ENCODE data around the gene CCDC85B. TPM values are rescaled to one million over a fixed set of nuclear protein-coding genes. Genes with fewer than 3 reads are reported as not detected.

The CCDC85B gene
- total and polyA plus RNA-seq, 2 of the 13 experiments (the other 11 are each of a cell fraction or from before 2014, with no cell fraction given): 8.2 to 19.5 TPM

- TF ChIP-seq SOX5 (CRISPR knock-in tag; IDR thresholded peaks at IDR 0.05; ENCODE audit: borderline replicate concordance): no peak
- TF ChIP-seq MYNN (CRISPR knock-in tag; IDR thresholded peaks at IDR 0.05; ENCODE audit: low read depth): 0 out of 2 replicates have a peak, but pooled peaks have one; percentile 60
- no peak for TF ChIP-seq MTA1 (CRISPR knock-in tag; IDR thresholded peaks at IDR 0.05; ENCODE audit: borderline replicate concordance)
- no peak for TF ChIP-seq SUZ12 (IDR thresholded peaks at IDR 0.05; ENCODE audit: low read depth, low read length)
- TF ChIP-seq POLR2AphosphoS5 (IDR thresholded peaks at IDR 0.05; ENCODE audit: low read depth, low read length): 0 out of 2 replicates have a peak, but pooled peaks have one; percentile 23
- no peak for TF ChIP-seq ZNF260 (CRISPR knock-in tag; IDR thresholded peaks at IDR 0.05; ENCODE audit: borderline replicate concordance, low read depth)
- TF ChIP-seq NONO (IDR thresholded peaks at IDR 0.05): no peak
- TF ChIP-seq NONO (CRISPR knock-in tag; conservative IDR thresholded peaks at IDR 0.05): no peak
- 0 out of 2 replicates have a peak, but pooled peaks have one; percentile 43 for TF ChIP-seq NKX3-1 (CRISPR knock-in tag; IDR thresholded peaks at IDR 0.05)
- TF ChIP-seq ZNF576 (CRISPR knock-in tag; IDR thresholded peaks at IDR 0.05): no peak
- no peak; the same call in 1 of the 2 replicates for TF ChIP-seq ZNF367 (CRISPR knock-in tag; IDR thresholded peaks at IDR 0.05; ENCODE audit: borderline replicate concordance)
- TF ChIP-seq ZNF33A (CRISPR knock-in tag; IDR thresholded peaks at IDR 0.05; ENCODE audit: borderline replicate concordance): no peak; the same call in 1 of the 2 replicates
- TF ChIP-seq GTF3A (CRISPR knock-in tag; conservative IDR thresholded peaks at IDR 0.05): no peak
- TF ChIP-seq MAX (IDR thresholded peaks at IDR 0.05): peak; percentile 48; the same call in 1 of the 2 replicates
- no peak for TF ChIP-seq ATF7-NPFF (CRISPR knock-in tag; IDR thresholded peaks at IDR 0.05; ENCODE audit: low read depth)
- 0 out of 2 replicates have a peak, but pooled peaks have one; percentile 50 for TF ChIP-seq ZNF556 (CRISPR knock-in tag; IDR thresholded peaks at IDR 0.05; ENCODE audit: borderline replicate concordance)
- TF ChIP-seq SRSF4 (IDR thresholded peaks at IDR 0.05; ENCODE audit: low read depth, low read length, poor library complexity, severe bottlenecking): no peak
- no peak for TF ChIP-seq ZMYM4 (CRISPR knock-in tag; IDR thresholded peaks at IDR 0.05)
- TF ChIP-seq TFAP4 (IDR thresholded peaks at IDR 0.05; ENCODE audit: borderline replicate concordance, low read depth): no peak
- no peak for TF ChIP-seq NCOR1 (IDR thresholded peaks at IDR 0.05; ENCODE audit: borderline replicate concordance, low read length)
- TF ChIP-seq NR2C2 (CRISPR knock-in tag; IDR thresholded peaks at IDR 0.05; ENCODE audit: borderline replicate concordance): peak; percentile 40; the same call in 1 of the 2 replicates
- TF ChIP-seq MEF2D (CRISPR knock-in tag; IDR thresholded peaks at IDR 0.05): no peak
- 0 out of 2 replicates have a peak, but pooled peaks have one; percentile 40 for TF ChIP-seq HOXA5 (CRISPR knock-in tag; IDR thresholded peaks at IDR 0.05)
- peak; percentile 55; the same call in 1 of the 2 replicates for TF ChIP-seq ZNF501 (CRISPR knock-in tag; IDR thresholded peaks at IDR 0.05)
- TF ChIP-seq CREM (IDR thresholded peaks at IDR 0.05): no peak
- no peak for TF ChIP-seq CREM (CRISPR knock-in tag; IDR thresholded peaks at IDR 0.05)
- peak; percentile 36 for TF ChIP-seq MED1 (CRISPR knock-in tag; IDR thresholded peaks at IDR 0.05)
- no peak for TF ChIP-seq EHMT2 (IDR thresholded peaks at IDR 0.05; ENCODE audit: borderline replicate concordance, low read depth, low read length)
- TF ChIP-seq ZSCAN20 (CRISPR knock-in tag; IDR thresholded peaks at IDR 0.05; ENCODE audit: borderline replicate concordance): no peak
- no peak for TF ChIP-seq ZFP36L2 (CRISPR knock-in tag; IDR thresholded peaks at IDR 0.05)
- no peak for TF ChIP-seq CBX2 (IDR thresholded peaks at IDR 0.05; ENCODE audit: low read depth, low read length)
- TF ChIP-seq CBX2 (CRISPR knock-in tag; IDR thresholded peaks at IDR 0.05; ENCODE audit: low read depth): no peak
Observed at GRCh38 chr11:65856689-65857499, 33.6 kb upstream of the CCDC85B start (continued).

All from HepG2 (cell line).